ENCODE results near the gene PPFIA3. TPM values are rescaled to one million over a fixed set of nuclear protein-coding genes. Genes with fewer than 3 reads are reported as not detected.
"Not testable (repeated sequence)": the region's sequence is repeated elsewhere in the genome, so short reads cannot be mapped to it uniquely, and the experiment has no call there.

Gene PPFIA3
- total and polyA plus RNA-seq, 2 experiments from 2014 or later, result 25.4 to 29.7 TPM

DNA sequence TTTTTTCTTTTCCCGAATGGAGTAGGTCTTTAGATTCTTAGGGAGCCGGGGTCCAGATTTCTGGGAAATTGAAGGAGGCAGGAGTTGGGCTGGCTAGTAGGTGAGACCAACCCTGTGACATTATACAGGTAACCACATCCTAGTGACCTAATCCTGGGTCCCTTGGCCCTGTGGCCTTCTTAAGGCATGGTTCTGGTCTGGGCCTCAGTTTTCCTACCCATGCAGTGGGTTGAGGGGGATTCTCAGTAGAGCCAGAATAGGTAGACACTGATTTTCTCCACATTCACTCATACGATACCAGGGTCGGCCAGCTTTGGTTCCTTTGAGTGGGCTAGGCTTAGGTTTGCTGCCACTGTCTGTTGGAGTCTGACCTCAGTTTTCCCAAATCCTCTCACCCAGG lies 7.2 kb downstream of the PPFIA3 start (continued):
- TF ChIP-seq, protein P1, sequence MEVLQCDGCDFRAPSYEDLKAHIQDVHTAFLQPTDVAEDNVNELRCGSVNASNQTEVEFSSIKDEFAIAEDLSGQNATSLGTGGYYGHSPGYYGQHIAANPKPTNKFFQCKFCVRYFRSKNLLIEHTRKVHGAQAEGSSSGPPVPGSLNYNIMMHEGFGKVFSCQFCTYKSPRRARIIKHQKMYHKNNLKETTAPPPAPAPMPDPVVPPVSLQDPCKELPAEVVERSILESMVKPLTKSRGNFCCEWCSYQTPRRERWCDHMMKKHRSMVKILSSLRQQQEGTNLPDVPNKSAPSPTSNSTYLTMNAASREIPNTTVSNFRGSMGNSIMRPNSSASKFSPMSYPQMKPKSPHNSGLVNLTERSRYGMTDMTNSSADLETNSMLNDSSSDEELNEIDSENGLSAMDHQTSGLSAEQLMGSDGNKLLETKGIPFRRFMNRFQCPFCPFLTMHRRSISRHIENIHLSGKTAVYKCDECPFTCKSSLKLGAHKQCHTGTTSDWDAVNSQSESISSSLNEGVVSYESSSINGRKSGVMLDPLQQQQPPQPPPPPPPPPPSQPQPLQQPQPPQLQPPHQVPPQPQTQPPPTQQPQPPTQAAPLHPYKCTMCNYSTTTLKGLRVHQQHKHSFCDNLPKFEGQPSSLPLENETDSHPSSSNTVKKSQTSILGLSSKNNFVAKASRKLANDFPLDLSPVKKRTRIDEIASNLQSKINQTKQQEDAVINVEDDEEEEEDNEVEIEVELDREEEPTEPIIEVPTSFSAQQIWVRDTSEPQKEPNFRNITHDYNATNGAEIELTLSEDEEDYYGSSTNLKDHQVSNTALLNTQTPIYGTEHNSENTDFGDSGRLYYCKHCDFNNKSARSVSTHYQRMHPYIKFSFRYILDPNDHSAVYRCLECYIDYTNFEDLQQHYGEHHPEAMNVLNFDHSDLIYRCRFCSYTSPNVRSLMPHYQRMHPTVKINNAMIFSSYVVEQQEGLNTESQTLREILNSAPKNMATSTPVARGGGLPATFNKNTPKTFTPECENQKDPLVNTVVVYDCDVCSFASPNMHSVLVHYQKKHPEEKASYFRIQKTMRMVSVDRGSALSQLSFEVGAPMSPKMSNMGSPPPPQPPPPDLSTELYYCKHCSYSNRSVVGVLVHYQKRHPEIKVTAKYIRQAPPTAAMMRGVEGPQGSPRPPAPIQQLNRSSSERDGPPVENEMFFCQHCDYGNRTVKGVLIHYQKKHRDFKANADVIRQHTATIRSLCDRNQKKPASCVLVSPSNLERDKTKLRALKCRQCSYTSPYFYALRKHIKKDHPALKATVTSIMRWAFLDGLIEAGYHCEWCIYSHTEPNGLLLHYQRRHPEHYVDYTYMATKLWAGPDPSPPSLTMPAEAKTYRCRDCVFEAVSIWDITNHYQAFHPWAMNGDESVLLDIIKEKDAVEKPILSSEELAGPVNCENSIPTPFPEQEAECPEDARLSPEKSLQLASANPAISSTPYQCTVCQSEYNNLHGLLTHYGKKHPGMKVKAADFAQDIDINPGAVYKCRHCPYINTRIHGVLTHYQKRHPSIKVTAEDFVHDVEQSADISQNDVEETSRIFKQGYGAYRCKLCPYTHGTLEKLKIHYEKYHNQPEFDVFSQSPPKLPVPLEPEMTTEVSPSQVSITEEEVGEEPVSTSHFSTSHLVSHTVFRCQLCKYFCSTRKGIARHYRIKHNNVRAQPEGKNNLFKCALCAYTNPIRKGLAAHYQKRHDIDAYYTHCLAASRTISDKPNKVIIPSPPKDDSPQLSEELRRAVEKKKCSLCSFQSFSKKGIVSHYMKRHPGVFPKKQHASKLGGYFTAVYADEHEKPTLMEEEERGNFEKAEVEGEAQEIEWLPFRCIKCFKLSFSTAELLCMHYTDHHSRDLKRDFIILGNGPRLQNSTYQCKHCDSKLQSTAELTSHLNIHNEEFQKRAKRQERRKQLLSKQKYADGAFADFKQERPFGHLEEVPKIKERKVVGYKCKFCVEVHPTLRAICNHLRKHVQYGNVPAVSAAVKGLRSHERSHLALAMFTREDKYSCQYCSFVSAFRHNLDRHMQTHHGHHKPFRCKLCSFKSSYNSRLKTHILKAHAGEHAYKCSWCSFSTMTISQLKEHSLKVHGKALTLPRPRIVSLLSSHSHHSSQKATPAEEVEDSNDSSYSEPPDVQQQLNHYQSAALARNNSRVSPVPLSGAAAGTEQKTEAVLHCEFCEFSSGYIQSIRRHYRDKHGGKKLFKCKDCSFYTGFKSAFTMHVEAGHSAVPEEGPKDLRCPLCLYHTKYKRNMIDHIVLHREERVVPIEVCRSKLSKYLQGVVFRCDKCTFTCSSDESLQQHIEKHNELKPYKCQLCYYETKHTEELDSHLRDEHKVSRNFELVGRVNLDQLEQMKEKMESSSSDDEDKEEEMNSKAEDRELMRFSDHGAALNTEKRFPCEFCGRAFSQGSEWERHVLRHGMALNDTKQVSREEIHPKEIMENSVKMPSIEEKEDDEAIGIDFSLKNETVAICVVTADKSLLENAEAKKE (CRISPR knock-in tag; IDR thresholded peaks at IDR 0.05), result no peak
- TF ChIP-seq STAT1 (IDR thresholded peaks at IDR 0.05; ENCODE audit: unreplicated experiment) (no peak), POLR2AphosphoS5 (IDR thresholded peaks at IDR 0.05; ENCODE audit: low read depth) (no peak)

DNA sequence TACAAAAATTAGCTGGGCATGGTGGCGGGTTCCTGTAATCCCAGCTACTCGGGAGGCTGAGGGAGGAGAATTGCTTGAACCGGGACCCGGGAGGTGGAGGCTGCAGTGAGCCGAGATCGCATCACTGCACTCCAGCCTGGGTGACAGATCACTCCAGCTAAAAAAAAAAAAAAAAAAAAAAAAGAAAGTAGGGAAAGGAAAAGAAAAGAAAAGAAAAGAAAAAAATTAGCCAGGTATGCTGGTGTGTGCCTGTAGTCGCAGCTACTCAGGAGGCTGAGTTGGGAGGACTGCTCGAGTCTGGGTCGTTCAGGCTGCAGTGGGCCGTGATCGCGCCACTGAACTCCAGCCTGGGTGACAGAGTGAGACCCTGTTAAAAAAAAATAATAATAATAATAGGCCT lies 7.9 kb downstream of the PPFIA3 start:
- Histone ChIP-seq H3K4me1 (ENCODE audit: insufficient read depth) (peaks cover 14% of the 10 kb centered on the region), H3K4me2 (peak overlapping the region; percentile 92), H3K4me3 (peak overlapping the region; percentile 69)
- not testable (repeated sequence) for H3K27me3 ChIP-seq (ENCODE audit: insufficient read depth); DNase-seq (ENCODE audit: low spot score); H3K27ac ChIP-seq (ENCODE audit: low read depth); H3K36me3 Mint-ChIP-seq (ENCODE audit: low read depth); H2AFZ ChIP-seq; H3K79me2 ChIP-seq (replicated peaks; ENCODE audit: insufficient read depth); H3K9me2 ChIP-seq (ENCODE audit: insufficient read depth); ATAC-seq; H4K20me1 ChIP-seq (replicated peaks; ENCODE audit: insufficient read depth); H3K9me3 Mint-ChIP-seq; H3K27ac Mint-ChIP-seq; H3K36me3 ChIP-seq (ENCODE audit: insufficient read depth); H3F3A ChIP-seq (replicated peaks; ENCODE audit: low read depth)
- Mint-ChIP-seq H3K4me1 (peaks cover 20% of the 10 kb centered on the region), H3K4me3 (peak overlapping the region; percentile 50; the same call in 1 of the 3 replicates), H3K27me3 (ENCODE audit: insufficient read depth, low read depth, poor library complexity) (peaks cover 14% of the 10 kb centered on the region)
